CD4-positive, alpha-beta T cell treated with Interleukin-1 beta for 1 hour (primary cell): ENCODE measurements around the gene UBR7.
"Not testable (repeated sequence)": the region's sequence is repeated elsewhere in the genome, so short reads cannot be mapped to it uniquely, and the experiment has no call there.

ENCODE experiments used
- DNase-seq, 2 donors: peaks; one replicate each; pipeline ENCODE4 v3.0.0-alpha.2; 2020 to 2022

Gene UBR7

GRCh38 chr14:93206793-93207467, at the start of gene UBR7, which contains the start of gene GON7:
Gene UBR7, plus strand, starts transcription at chr14:93207256. Its CDS starts 36 bp downstream, at chr14:93207292.
Gene GON7, minus strand, starts transcription at chr14:93207065. Its CDS starts 28 bp downstream, at chr14:93207037.
- DNase-seq: peak; percentile 87

GRCh38 chr14:93158349-93158748, 48.7 kb upstream of the UBR7 start:
- DNase-seq: not testable (repeated sequence)

GRCh38 chr14:93159625-93160352, 47.3 kb upstream of the UBR7 start:
- not testable (repeated sequence) for DNase-seq

GRCh38 chr14:93160353-93160801, 46.7 kb upstream of the UBR7 start:
- no peak for DNase-seq

- no peak for DNase-seq
These were observed 45.6 kb upstream of the UBR7 start for GRCh38 chr14:93161411-93161940.

- DNase-seq: no peak
These were observed 43.5 kb upstream of the UBR7 start for GRCh38 chr14:93163564-93163963.

- not testable (repeated sequence) for DNase-seq
These were observed 41.5 kb upstream of the UBR7 start for GRCh38 chr14:93165271-93166265.

GRCh38 chr14:93168610-93169009, 38.4 kb upstream of the UBR7 start:
- DNase-seq: not testable (repeated sequence)

GRCh38 chr14:93169619-93170018, 37.4 kb upstream of the UBR7 start:
- DNase-seq: not testable (repeated sequence)

- not testable (repeated sequence) for DNase-seq
These were observed 36.9 kb upstream of the UBR7 start for GRCh38 chr14:93170141-93170540.

- DNase-seq: no peak
These were observed 35.7 kb upstream of the UBR7 start for GRCh38 chr14:93171376-93171775.

- DNase-seq: no peak
These were observed 33.1 kb upstream of the UBR7 start for GRCh38 chr14:93173943-93174395.

- not testable (repeated sequence) for DNase-seq
These were observed 32.3 kb upstream of the UBR7 start for GRCh38 chr14:93174731-93175130.

- DNase-seq: no peak
These were observed 31.6 kb upstream of the UBR7 start for GRCh38 chr14:93175492-93175891.

GRCh38 chr14:93183596-93184317, 23.3 kb upstream of the UBR7 start:
- DNase-seq: no peak

- DNase-seq: peak; percentile 94 to 95
These were observed 22.4 kb upstream of the UBR7 start, which contains the start of the genes LYSET and MOAP1 for GRCh38 chr14:93184391-93185348. Gene LYSET, plus strand, starts transcription at chr14:93185317. Its CDS starts 89 bp downstream, at chr14:93185406. Gene MOAP1, minus strand, starts transcription at chr14:93184897. Its CDS starts 655 bp downstream, at chr14:93184242.

GRCh38 chr14:93185349-93185720, 21.7 kb upstream of the UBR7 start:
- no peak for DNase-seq

GRCh38 chr14:93186466-93186865, 20.6 kb upstream of the UBR7 start:
- no peak for DNase-seq

- no peak for DNase-seq
These were observed 20.1 kb upstream of the UBR7 start for GRCh38 chr14:93186956-93187355.

GRCh38 chr14:93195316-93195999, 11.6 kb upstream of the UBR7 start:
- no peak for DNase-seq
